Upper lobe of right lung (tissue), 1 donor: Measurements from ENCODE around the gene SIM2. TPM values are rescaled to one million over a fixed set of nuclear protein-coding genes. Genes with fewer than 3 reads are reported as not detected.

Source experiments
- ATAC-seq: fragments of 200-7000 bp; cut with Tn5 transposase; one replicate; pipeline ENCODE4 v1.9.1; 2020; ENCODE audit warnings: mild to moderate bottlenecking, moderate library complexity
- DNase-seq: peaks from one replicate; pipeline ENCODE4 v3.0.0-alpha.2; 2020
- H3K27ac ChIP-seq: fragments of 200-600 bp; one replicate; pipeline ENCODE4 v1.8.0; 2022
- H3K27me3 ChIP-seq: fragments of 200-600 bp; one replicate; pipeline ENCODE4 v1.8.0; 2022; ENCODE audit warnings: mild to moderate bottlenecking
- H3K36me3 ChIP-seq: fragments of 200-600 bp; one replicate; pipeline ENCODE4 v1.8.0; 2022
- H3K4me1 ChIP-seq: fragments of 200-600 bp; one replicate; pipeline ENCODE4 v1.8.0; 2022
- H3K4me3 ChIP-seq: fragments of 200-600 bp; one replicate; pipeline ENCODE4 v1.8.0; 2022; ENCODE audit warnings: mild to moderate bottlenecking
- H3K9me3 ChIP-seq: fragments of 200-600 bp; one replicate; pipeline ENCODE4 v1.8.0; 2022
- CTCF ChIP-seq: fragments of 200-600 bp; IDR thresholded peaks from one replicate; pipeline ENCODE4 v1.8.0; 2022; ENCODE audit warnings: antibody characterized with exemption
- intact Hi-C: fragments of 100-400 bp; cut with DNase I; formaldehyde crosslinking; loops from one replicate; pipeline ENCODE4 v1.11.0; 2022
- total RNA-seq: library from RNA; stranded (reverse); fragmentation: NEBNext Ultra II Directional; extraction: Animal tissue kit (Norgen Biotek cat#: 25700); gene quantifications from one replicate; pipeline ENCODE4 v1.2.1, GENCODE V29; 2021
- donor health status: DM: no; HTN: yes; CAD: no; lungs with severe emphysema.

Gene SIM2
- total RNA-seq, 1 donor from 2014 or later: not detected

- no peak for TF ChIP-seq CTCF
- intact Hi-C loops: no loop called here
- DNase-seq: no peak
- Histone ChIP-seq H3K27ac (no peak overlapping the region), H3K27me3 (no peaks in the 10 kb centered on the region), H3K9me3 (no peaks in the 10 kb centered on the region), H3K36me3 (no peaks in the 10 kb centered on the region), H3K4me3 (no peak overlapping the region), H3K4me1 (no peaks in the 10 kb centered on the region)
- ATAC-seq: peak; percentile 37
Measured at GRCh38 chr21:36788120-36788638, 89.3 kb downstream of the SIM2 start.

GRCh38 chr21:36790616-36791015, 91.7 kb downstream of the SIM2 start:
- H3K4me1 ChIP-seq: no peaks in the 10 kb centered on the region
- H3K27me3 ChIP-seq: no peaks in the 10 kb centered on the region
- no peak overlapping the region for H3K27ac ChIP-seq
- TF ChIP-seq CTCF: no peak
- ATAC-seq: no peak
- no peak for DNase-seq
- H3K4me3 ChIP-seq: no peak overlapping the region
- no peaks in the 10 kb centered on the region for H3K9me3 ChIP-seq
- H3K36me3 ChIP-seq: no peaks in the 10 kb centered on the region
- intact Hi-C loops: no loop called here

GRCh38 chr21:36791180-36791579, 92.3 kb downstream of the SIM2 start:
- peaks cover 4% of the 10 kb centered on the region for H3K9me3 ChIP-seq
- no peak overlapping the region for H3K27ac ChIP-seq
- DNase-seq (no peak), ATAC-seq (no peak)
- TF ChIP-seq CTCF: no peak
- H3K4me1 ChIP-seq: no peaks in the 10 kb centered on the region
- H3K4me3 ChIP-seq: no peak overlapping the region
- intact Hi-C loops: no loop called here
- no peaks in the 10 kb centered on the region for H3K27me3 ChIP-seq
- H3K36me3 ChIP-seq: no peaks in the 10 kb centered on the region

GRCh38 chr21:36791695-36792470, 93.0 kb downstream of the SIM2 start:
- Histone ChIP-seq H3K36me3 (no peaks in the 10 kb centered on the region), H3K4me1 (no peaks in the 10 kb centered on the region), H3K27ac (no peak overlapping the region), H3K9me3 (peaks cover 8% of the 10 kb centered on the region), H3K27me3 (no peaks in the 10 kb centered on the region), H3K4me3 (no peak overlapping the region)
- DNase-seq (no peak), ATAC-seq (no peak)
- TF ChIP-seq CTCF: no peak
- intact Hi-C loops: no loop called here

GRCh38 chr21:36792505-36792967, 93.6 kb downstream of the SIM2 start:
- Histone ChIP-seq H3K4me3 (no peak overlapping the region), H3K9me3 (peaks cover 8% of the 10 kb centered on the region), H3K27ac (no peak overlapping the region), H3K27me3 (no peaks in the 10 kb centered on the region), H3K4me1 (no peaks in the 10 kb centered on the region), H3K36me3 (no peaks in the 10 kb centered on the region)
- no peak for DNase-seq
- intact Hi-C loops: no loop called here
- no peak for ATAC-seq
- TF ChIP-seq CTCF: no peak
